Activated T-cell treated with anti-CD3 and anti-CD28 coated beads for 24 hours (primary cell): ENCODE results near the gene MAP2K4.
"Not testable (repeated sequence)": the region's sequence is repeated elsewhere in the genome, so short reads cannot be mapped to it uniquely, and the experiment has no call there.

Experiments
- DNase-seq: peaks from one replicate; pipeline ENCODE4 v3.0.0-alpha.2; 2020; ENCODE audit warnings: low read depth

The MAP2K4 gene

DNA sequence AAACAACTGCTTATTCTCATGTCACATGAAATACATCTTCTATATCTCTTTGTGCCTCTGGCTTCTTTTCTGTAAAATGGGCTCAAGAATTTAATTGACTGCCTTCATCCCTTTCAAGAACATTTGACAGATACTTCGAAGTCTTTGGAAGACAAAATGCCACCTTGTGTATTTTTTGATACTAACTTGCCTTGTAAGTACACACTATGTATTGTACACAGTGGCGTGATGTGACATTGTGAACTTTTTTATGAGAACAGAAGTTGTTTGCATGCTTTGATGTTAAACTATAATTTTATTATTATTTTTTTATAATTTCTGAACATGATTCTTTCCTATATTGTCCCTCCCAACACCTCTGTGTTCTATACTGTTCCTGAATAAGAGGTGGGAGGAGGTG lies 73.7 kb downstream of the MAP2K4 start:
- no peak for DNase-seq

DNA sequence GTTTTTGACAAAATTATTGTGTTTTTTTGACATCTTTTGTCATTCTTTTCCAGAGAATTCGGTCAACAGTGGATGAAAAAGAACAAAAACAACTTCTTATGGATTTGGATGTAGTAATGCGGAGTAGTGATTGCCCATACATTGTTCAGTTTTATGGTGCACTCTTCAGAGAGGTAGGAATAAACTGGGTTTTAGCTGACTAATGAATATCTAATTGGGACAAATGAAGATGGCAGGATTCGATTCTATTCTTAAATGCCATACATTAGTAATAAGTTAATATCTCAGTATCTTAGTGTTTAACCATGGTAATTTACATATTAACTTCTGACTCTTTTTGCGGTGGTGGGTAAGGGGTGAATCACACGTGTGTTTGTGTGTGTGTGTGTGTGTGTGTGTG lies 74.8 kb downstream of the MAP2K4 start:
- no peak for DNase-seq

DNA sequence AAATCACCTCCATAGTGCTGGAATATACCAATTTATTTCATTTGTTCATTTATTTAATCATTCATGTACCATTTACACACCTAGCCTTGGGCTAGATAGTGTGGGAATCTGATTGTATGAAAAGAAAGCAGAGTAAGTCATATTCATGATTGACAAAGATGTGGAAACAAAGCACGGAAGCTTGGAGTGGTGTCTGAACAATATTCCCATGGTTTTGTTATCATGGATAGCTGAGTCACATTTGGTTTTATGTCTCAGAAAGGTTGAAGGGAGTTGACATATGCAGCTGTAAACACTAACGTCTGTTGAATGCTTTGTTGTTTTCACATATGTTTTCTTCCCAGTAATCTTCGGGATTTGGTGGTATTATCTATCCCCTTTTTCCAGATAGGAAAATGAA lies 76.6 kb downstream of the MAP2K4 start:
- DNase-seq: no peak

DNA sequence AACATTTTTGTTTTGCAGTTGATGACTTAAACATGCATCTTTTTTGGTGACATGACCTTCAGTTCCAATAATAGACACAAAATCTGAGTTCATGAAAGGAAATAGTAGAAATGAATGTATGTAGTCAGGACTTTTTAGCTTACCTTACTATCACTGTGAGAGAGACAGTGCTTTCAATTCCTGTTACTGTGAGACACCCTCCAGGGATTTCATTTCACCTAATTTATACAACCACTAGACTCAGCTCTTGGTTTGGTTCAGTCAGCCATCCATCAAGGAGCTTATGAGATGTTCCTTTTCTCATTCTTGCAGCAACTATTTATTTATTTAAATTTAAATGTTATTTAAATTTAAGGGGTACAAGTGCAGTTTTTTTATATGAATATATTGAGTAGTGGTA lies 77.9 kb downstream of the MAP2K4 start:
- DNase-seq: no peak

DNA sequence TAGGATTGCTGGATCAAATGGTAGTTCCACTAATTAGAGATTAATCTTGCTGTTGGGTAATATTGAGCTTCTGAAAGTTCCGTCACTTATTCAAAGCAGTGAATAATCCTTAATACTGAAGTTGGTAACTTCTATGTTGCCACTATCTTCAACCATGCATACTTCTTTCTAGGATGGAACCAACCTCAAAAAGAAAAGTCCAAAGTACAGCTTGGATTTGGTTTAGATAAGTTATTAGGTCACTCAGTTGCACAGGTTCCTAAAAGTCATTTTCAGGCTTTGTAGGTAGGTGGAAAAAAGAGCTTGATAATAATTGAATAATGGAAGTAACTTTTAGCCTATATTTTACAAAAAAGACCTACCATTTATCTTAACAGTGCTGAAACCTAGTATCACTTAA lies 78.7 kb downstream of the MAP2K4 start:
- DNase-seq: no peak

DNA sequence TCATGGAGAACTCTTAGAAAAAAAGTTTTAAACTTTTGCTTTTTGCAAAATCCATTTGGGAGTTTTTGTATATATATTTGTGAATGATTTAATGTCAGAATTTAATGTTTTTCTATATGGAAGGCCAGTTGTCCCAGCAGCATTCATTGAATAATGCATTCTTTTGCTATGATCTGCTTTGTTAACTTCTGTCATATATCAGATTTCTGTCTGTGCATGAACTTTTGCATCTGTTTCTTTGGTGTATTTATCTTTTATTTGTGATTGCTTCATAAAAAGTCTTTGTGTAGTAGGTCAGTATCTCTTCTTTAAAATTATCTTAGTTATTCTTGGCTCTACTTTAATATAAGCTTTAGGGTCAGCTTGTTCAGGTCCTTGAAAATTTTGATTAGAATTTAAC lies 84.2 kb downstream of the MAP2K4 start:
- DNase-seq: no peak

DNA sequence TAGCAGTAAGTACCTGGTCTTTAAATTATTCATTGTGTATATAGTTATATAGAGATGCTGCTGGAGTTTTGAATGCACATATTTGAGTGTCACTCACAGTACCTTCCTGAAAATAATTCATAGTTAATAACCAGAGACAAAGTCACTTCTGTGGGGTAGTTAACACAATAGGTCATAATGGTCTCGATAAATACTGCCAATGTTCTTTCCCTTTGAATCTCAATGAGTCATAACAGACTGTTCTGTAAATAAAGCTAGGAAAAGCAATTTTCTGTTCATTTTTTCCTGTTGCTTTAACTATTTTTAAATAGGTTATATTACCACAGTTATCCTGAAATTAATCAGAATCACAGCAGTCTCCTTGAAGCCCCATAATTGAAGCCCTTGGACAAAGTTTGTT lies 87.2 kb downstream of the MAP2K4 start:
- no peak for DNase-seq

DNA sequence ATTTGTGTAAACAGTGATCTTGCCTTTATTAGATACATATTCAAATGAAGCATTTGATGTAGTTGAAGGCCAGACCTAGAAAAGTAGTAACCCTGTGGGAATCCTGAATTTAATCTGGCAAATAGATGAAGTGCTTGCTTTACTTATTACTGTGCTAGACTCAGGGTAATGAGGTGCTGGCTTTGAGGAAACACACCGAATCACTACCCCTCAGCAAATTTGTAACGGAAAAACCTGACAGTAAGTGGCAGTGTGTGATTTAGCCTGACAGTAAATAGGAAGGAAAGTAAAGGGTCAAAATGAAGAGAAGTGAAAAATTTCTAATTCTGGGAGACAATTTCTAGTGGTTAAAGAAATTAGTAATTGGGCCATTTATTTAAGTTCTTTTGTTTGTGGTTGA lies 90.2 kb downstream of the MAP2K4 start:
- no peak for DNase-seq

DNA sequence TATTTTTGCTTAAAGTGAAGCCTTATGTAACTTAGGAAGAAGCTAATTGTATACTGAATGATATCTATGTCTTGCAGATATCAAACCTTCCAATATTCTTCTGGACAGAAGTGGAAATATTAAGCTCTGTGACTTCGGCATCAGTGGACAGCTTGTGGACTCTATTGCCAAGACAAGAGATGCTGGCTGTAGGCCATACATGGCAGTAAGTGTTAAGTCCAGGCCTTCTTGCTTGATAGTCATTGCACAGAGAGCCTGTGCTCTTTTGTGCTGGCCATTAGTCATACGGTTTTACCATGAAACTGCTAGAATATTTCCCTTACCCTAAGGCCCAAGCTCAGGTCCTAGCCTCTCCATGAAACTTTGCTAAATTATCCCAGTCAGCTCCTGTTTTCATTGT lies 92.5 kb downstream of the MAP2K4 start:
- DNase-seq: no peak

DNA sequence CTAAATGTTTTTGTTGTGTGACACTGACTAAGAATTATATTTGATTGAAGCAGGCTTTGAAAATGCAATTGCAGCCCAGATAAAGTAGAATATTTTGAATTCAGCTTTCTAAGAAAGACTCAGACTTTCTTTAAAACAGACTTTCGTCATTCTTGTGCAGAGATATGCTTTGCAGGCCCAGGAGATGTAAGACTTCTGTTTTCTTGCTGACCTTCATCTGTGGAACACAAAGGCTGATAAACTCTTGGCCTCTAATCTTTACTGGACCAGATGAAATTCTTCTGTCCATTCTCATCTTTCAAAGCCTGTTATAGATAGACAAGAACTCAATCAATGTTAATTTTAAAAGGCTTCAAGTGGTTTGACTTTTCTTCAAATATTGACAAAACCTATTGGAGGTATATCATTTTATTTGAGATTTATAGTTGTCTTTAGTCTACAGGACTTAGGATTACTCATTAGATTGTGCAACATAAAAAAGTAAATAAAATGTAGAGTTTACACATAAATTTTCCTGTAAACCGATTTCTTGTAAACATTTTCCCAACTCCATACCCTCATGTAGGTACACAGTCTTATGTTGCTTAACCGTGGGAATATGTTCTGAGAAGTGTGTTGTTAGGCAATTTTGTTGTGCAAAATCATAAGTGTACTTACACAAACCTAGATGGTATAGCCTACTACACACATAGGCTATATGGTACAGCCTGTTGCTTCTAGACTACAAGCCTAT lies 94.2 kb downstream of the MAP2K4 start:
- no peak for DNase-seq

DNA sequence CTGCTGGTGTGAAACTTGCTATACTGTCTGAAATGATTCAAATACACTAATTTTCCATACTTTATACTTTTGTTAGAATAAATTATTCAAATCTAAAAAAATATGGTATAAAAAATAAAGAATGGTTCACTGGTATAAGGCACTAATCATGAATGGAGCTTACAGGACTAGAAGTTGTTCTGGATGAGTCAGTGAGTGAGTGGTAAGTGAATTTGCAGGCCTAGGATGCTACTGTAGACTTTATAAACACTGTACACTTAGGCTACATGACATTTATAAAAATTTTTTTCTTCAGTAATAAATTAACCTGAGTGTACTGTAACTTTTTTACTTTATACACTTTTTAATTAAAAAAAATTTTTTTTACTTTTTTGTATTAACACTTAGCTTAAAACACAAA lies 95.5 kb downstream of the MAP2K4 start:
- DNase-seq: no peak

DNA sequence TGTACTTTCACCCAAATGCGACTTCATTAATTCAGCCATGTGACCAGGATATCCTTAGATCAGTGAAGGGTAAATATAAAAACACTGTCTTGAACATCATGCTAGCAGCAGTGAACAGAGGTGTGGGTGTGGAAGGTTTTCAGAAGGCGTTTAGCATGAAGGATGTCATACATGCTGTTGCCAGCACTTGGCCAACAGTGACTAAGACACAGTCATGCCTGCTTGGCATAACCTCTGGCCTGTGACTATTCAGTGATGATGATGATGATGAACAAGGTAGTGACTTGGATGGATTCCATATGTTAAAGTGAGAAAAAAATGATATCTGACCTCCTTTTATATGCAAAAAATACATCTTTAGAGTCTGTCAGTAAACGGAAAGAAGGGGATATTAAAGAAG lies 97.9 kb downstream of the MAP2K4 start:
- no peak for DNase-seq

DNA sequence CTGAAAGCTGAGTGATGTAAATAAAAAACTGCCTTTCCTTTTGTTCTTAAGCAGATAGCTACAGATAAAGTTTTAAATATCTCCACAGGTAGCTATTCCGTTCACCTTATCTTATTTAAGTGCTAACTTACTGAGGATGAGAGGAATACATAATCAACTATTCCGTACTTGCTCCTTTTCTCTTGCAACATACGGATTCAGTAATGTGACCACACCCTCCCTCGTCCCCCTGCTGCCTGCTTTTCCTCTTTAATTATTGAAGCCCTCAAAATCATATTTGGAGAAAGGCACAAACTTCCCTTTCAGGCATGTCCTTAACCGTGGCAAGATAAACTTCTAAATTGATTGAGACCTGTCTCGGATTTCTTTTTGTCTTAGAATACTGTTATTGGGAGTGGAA lies 101.4 kb downstream of the MAP2K4 start:
- no peak for DNase-seq

DNA sequence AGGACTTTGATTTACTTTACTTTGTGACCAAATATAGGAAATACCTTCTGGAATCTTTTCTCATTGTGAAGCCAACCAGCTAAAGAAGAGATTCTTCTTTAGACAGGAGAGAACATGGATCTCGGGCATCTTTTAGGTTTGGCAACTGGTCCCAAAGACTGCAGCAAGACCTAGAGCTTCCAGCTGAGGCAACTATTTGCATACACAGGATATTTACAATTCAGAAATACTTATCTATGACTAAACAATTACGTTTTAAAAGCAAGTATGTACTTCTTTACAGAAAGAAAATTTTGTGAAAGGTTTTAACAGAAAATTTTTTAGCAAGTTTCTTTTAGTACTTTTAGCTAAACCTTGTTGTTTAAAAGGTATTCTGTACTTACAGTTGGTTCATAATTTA lies 106.5 kb downstream of the MAP2K4 start:
- no peak for DNase-seq

DNA sequence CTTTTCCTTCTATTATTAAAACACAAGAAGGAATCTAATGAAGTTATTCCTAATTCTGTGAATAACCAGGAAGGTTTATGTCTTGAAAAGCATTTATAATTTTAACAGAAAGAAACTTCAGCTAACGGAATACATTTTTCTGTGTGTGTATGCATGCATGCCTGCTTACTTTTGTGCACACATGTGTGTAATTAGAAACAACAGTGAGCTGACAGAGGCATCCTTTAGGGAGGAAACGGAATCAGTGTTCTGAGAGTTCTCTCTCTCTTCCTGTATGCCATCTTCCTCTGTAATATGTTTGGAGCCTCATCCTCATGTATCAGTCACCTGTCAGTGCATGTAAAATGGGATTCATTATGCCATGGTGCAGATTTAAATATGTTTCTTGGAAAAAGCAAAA lies 107.0 kb downstream of the MAP2K4 start:
- no peak for DNase-seq

DNA sequence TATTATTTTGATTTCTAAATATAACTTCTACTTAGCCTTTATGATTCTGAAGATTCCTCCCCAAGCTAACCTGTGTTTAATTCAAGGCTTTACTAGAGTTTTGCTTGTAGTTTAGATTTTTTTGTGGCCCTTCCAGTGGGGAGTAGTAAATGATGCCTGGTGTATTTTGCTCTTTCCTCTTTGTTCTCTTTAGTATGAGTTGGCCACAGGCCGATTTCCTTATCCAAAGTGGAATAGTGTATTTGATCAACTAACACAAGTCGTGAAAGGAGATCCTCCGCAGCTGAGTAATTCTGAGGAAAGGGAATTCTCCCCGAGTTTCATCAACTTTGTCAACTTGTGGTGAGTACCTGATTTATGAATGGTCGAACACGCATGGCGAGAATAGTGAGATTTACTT lies 108.3 kb downstream of the MAP2K4 start:
- no peak for DNase-seq

DNA sequence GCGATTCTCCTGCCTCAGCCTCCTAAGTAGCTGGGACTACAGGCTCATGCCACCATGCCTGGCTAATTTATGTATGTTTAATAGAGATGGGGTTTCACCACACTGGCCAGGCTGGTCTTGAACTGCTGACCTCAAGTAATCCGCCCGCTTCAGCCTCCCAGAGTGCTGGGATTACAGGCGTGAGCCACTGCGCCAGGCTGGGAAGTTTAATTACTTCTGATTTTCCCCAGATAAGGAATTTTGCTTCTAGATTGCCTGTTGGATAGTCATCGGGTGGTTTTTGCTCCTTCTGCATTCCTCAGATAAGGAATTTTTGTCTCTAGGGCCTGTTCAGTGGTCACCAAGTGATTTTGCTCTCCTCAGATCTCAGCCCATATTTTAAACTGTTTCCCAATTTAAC lies 112.5 kb downstream of the MAP2K4 start:
- no peak for DNase-seq

DNA sequence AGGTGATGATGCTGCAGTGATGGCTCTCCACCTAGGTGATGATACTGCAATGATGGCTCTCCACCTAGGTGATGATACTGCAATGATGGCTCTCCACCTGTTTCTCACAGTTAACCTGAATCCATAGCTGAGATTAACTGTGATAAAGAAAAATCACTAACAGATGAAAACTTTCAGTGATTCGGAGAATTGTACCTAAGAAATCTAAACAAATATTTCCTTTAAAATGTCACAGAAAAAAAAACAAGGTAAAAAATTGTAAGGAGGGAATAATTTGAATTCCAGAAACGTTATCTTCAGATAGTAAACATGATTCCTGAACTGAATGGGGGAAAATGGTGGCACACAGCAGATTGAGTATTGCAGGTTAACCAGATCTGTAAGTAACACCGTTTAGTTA lies 113.4 kb downstream of the MAP2K4 start:
- no peak for DNase-seq

DNA sequence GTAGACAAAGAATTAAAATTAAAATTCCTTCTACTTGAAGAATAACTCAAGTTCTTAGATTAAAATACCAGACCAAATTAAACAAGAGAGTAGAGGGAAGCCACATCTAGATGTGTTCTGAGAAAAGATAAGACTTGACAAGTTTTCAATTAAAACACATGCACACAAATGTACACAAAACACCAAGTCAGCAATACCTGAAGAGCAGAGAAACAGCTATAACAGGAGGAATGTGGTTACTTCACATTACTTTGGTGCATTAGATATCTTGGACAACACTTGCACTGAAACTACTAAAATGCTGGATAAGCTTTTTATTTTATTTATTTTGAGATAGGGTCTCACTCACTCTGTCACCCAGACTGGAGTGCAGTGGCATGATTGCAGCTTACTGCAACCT lies 113.9 kb downstream of the MAP2K4 start:
- DNase-seq: no peak

DNA sequence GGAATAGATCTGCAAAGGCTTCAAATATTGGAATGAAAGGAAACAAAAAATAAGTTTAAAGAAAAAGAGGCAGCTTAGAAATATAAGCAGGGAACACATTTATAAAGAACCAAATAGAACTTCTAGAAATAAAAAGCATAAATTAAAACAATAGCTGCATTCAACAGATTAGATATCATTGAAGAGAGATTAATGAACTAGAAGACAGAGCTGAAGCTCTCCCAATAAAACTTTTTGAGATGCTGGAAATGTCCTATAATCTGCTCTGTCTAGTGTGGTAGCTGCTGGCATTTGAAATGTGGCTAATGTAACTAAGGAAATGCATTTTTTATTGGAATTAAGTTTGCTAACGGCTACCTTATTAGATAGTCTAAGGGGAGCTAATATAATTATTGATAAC lies 115.6 kb downstream of the MAP2K4 start:
- DNase-seq: no peak

DNA sequence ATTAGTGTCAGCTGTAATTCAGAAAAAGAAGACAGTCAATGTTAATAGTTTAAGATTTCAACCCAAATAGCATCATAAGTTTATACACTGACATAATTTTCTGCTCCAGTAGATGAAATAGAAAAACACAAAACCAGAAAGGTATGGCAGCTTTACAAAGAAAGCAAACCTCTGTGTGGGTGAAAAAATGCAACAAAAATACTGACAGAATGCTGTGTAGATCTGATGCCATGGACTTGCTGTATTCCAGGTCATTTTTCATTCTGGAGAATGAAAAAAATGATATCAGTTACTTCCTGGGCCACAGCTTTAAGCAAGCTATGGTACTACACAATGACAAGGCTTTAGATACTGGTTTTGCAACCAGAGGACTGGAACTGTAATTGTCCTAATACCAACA lies 116.0 kb downstream of the MAP2K4 start:
- no peak for DNase-seq

DNA sequence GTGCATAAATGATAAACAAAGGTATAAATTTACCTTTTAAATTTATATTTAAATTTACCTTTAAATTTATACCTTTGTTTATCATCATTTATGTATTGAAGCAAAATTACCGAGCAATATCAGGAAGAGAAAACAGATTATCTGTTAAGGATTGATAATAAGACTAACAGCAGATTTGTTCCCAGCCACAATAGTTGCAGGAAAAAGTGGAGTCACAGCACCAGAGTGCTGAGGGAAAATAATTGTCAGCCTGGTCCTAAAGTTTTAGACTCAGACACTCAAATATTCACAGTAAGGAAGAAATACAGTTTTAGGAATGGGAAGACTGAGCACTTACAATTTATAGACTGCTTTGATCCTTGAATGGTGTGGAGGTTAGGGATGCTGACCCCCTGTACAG lies 117.2 kb downstream of the MAP2K4 start:
- DNase-seq: no peak

DNA sequence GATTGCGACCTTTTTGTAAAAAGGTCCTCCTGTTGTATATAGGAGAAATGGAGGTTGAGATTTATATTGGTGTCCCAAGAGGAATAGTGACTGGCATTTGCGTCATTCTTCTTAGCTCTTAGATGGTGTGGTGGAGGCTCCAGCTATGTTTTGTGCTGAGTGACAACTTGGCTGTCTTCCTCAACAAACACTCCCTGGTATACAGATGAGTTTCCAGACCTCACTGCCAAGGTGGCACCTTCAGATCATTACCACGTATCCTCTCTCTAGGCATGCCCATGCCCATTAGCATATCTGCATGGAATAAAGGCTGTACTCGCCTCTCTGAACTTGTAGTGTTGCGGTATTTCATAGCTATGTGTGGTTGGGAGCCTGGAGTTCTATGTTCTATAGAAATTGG lies 120.0 kb downstream of the MAP2K4 start:
- DNase-seq: no peak

DNA sequence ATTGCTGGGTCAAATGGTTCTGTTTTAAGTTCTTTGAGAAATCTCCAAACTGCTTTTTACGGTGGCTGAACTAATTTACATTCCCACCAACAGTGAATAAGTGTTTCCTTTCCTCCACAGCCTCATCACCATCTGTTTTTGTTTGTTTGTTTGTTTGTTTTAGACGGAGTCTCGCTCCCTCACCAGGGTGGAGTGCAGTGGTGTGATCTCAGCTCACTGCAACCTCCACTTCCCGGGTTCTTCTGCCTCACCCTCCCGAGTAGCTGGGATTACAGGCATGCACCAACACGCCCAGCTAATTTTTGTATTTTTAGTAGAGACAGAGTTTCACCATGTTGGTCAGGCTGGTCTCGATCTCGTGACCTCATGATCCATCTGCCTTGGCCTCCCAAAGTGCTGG lies 141.5 kb downstream of the MAP2K4 start:
- not testable (repeated sequence) for DNase-seq

DNA sequence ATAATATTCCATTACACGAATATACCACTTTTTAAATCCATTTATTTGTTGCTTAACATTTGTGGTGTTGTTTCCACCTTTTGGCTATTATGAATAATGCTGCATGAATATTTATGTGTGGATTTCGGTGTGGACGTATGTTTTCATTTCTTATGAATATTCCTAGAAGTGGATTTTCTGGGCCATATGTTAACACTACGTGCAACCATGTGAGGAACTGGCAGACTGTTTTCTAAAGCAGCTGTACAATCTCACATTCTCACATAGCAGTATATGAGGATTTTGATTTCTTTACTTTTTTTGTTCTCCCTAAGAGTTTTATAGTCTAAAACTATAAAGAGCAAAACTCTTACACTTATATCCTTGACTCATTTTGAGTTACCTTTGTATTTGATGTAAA lies 143.4 kb downstream of the MAP2K4 start:
- DNase-seq: no peak
